Panc1 (cell line): ENCODE data around the gene SCAANT1. TPM values are rescaled to one million over a fixed set of nuclear protein-coding genes. Genes with fewer than 3 reads are reported as not detected.

Experiments used
- ATAC-seq: fragments of 200-7000 bp; cut with Tn5 transposase; 2 replicates; pipeline ENCODE4 v1.9.1; 2020; ENCODE audit warnings: mild to moderate bottlenecking, moderate library complexity
- BruUV-seq: library from RNA; stranded (reverse); fragments of 400-500 nt; replicated peaks from 2 replicates; lab custom pipeline; 2021; lab: Mats Ljungman, UMichigan
- CTCF ChIA-PET: fragments of 300-600 bp; sonication (Branson Sonifier 250); formaldehyde crosslinking; loops from one replicate; lab custom pipeline; 2022; ENCODE audit warnings: antibody characterized with exemption; lab: Charles Lee
- POLR2A ChIA-PET: fragments of 300-600 bp; sonication (Branson Sonifier 250); formaldehyde crosslinking; loops from one replicate; lab custom pipeline; 2022; ENCODE audit warnings: antibody characterized with exemption; lab: Charles Lee
- DNase-seq: peaks from one replicate; pipeline ENCODE4 v3.0.0-alpha.2; 2010; ENCODE audit warnings: low read depth, low spot score
- H3K27ac ChIP-seq: 2 replicates; pipeline ENCODE4 v1.5.1; 2011; ENCODE audit warnings: mild to moderate bottlenecking, low read length, inconsistent platforms
- H3K27me3 ChIP-seq: fragments of 200-500 bp; sonication (Bioruptor generic); 2 replicates; pipeline ENCODE4 v1.6.0; 2014; ENCODE audit warnings: low read length, inconsistent platforms; ENCODE audit not compliant: control insufficient read depth, insufficient read depth
- H3K36me3 ChIP-seq: fragments of 200-500 bp; sonication (Bioruptor generic); 2 replicates; pipeline ENCODE4 v1.5.1; 2014; ENCODE audit warnings: inconsistent platforms, mild to moderate bottlenecking, low read length, moderate library complexity; ENCODE audit not compliant: control insufficient read depth, insufficient read depth
- H3K4me1 ChIP-seq: 2 replicates; pipeline ENCODE4 v1.5.1; 2011; ENCODE audit warnings: inconsistent platforms, mild to moderate bottlenecking, low read length, moderate library complexity; ENCODE audit not compliant: control insufficient read depth, insufficient read depth
- H3K4me3 ChIP-seq, 2 experiments: 2 replicates each; pipeline ENCODE4 v1.5.1; 2011 to 2012; ENCODE audit warnings: low read depth in 2 of 2, low read length in 2 of 2, mild to moderate bottlenecking in 2 of 2, inconsistent platforms in 1 of 2, moderate library complexity in 1 of 2
- H3K9me3 ChIP-seq: fragments of 200-500 bp; sonication (Bioruptor generic); 2 replicates; pipeline ENCODE4 v1.5.1; 2014; ENCODE audit warnings: low read depth, mild to moderate bottlenecking, inconsistent platforms, low read length, moderate library complexity; ENCODE audit not compliant: control insufficient read depth, insufficient read depth
- POLR2AphosphoS5 ChIP-seq: IDR thresholded peaks from 2 replicates; pipeline ENCODE4 v1.6.1; 2012; ENCODE audit warnings: mild to moderate bottlenecking, low read depth, low read length, moderate library complexity
- SIN3A ChIP-seq: IDR thresholded peaks from 2 replicates; pipeline ENCODE4 v1.6.1; 2012; ENCODE audit warnings: low read depth, mild to moderate bottlenecking, low read length, moderate library complexity, borderline replicate concordance; ENCODE audit not compliant: insufficient read depth
- TCF7L2 ChIP-seq: IDR thresholded peaks from 2 replicates; pipeline ENCODE4 v1.6.1; 2011; ENCODE audit warnings: mild to moderate bottlenecking, low read depth, low read length, inconsistent platforms
- in situ Hi-C: cut with HindIII; loops from 2 replicates; pipeline ENCODE4 v1.10.0; 2016; ENCODE audit warnings: low sequenced_read_pairs, low pct_unique_long_range_greater_than_20kb
- intact Hi-C: fragments of 100-400 bp; cut with micrococcal nuclease; formaldehyde crosslinking; loops from one replicate; pipeline ENCODE4 v1.10.0; 2022; ENCODE audit not compliant: unreplicated experiment
- total RNA-seq: library from RNA; stranded (reverse); gene quantifications from one replicate; pipeline ENCODE4 v1.2.1, GENCODE V29; 2021; ENCODE audit not compliant: unreplicated experiment
- TF ChIP-seq, protein P1 (sequence below), 2 experiments: IDR thresholded peaks; 2 replicates each; pipeline ENCODE4 v1.6.1; 2011 to 2012; ENCODE audit warnings: low read depth in 2 of 2, control low read depth in 1 of 2, low read length in 1 of 2, mild to moderate bottlenecking in 1 of 2, moderate library complexity in 1 of 2; ENCODE audit not compliant: insufficient read depth in 1 of 2
- TF ChIP-seq, protein P2 (sequence below): fragments of 450-650 bp; IDR thresholded peaks from 2 replicates; pipeline ENCODE4 v1.5.1; 2017; ENCODE audit warnings: mild to moderate bottlenecking

SCAANT1 gene
- total RNA-seq, 1 experiment from 2014 or later, result not detected

GRCh38 chr3:63892773-63893352 is 19.3 kb downstream of the SCAANT1 start:
- ATAC-seq, result no peak
- H3K9me3 ChIP-seq, result no peaks in the 10 kb centered on the region
- no peaks in the 10 kb centered on the region for H3K4me1 ChIP-seq
- TF ChIP-seq TCF7L2, result no peak
- no peak for TF ChIP-seq POLR2AphosphoS5
- TF ChIP-seq, protein P1, sequence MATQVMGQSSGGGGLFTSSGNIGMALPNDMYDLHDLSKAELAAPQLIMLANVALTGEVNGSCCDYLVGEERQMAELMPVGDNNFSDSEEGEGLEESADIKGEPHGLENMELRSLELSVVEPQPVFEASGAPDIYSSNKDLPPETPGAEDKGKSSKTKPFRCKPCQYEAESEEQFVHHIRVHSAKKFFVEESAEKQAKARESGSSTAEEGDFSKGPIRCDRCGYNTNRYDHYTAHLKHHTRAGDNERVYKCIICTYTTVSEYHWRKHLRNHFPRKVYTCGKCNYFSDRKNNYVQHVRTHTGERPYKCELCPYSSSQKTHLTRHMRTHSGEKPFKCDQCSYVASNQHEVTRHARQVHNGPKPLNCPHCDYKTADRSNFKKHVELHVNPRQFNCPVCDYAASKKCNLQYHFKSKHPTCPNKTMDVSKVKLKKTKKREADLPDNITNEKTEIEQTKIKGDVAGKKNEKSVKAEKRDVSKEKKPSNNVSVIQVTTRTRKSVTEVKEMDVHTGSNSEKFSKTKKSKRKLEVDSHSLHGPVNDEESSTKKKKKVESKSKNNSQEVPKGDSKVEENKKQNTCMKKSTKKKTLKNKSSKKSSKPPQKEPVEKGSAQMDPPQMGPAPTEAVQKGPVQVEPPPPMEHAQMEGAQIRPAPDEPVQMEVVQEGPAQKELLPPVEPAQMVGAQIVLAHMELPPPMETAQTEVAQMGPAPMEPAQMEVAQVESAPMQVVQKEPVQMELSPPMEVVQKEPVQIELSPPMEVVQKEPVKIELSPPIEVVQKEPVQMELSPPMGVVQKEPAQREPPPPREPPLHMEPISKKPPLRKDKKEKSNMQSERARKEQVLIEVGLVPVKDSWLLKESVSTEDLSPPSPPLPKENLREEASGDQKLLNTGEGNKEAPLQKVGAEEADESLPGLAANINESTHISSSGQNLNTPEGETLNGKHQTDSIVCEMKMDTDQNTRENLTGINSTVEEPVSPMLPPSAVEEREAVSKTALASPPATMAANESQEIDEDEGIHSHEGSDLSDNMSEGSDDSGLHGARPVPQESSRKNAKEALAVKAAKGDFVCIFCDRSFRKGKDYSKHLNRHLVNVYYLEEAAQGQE (IDR thresholded peaks at IDR 0.05; ENCODE audit: insufficient read depth in 1 of 2, low read depth in 2 of 2, low read length in 1 of 2), result no peak
- TF ChIP-seq, protein P2, sequence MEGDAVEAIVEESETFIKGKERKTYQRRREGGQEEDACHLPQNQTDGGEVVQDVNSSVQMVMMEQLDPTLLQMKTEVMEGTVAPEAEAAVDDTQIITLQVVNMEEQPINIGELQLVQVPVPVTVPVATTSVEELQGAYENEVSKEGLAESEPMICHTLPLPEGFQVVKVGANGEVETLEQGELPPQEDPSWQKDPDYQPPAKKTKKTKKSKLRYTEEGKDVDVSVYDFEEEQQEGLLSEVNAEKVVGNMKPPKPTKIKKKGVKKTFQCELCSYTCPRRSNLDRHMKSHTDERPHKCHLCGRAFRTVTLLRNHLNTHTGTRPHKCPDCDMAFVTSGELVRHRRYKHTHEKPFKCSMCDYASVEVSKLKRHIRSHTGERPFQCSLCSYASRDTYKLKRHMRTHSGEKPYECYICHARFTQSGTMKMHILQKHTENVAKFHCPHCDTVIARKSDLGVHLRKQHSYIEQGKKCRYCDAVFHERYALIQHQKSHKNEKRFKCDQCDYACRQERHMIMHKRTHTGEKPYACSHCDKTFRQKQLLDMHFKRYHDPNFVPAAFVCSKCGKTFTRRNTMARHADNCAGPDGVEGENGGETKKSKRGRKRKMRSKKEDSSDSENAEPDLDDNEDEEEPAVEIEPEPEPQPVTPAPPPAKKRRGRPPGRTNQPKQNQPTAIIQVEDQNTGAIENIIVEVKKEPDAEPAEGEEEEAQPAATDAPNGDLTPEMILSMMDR, result no peak
- no peak for TF ChIP-seq SIN3A
- no TSS peak for BruUV-seq
- intact Hi-C loops, result no loop called here
- no peak for DNase-seq
- no peaks in the 10 kb centered on the region for H3K36me3 ChIP-seq
- ChIA-PET CTCF (interaction anchor here (0.8 kb wide), 1 partner anchor 1179 kb away, joined by 24 read pairs; no protein-coding TSS in a partner anchor), POLR2A (no interaction called here)
- H3K27ac ChIP-seq, result no peak overlapping the region
- no peaks in the 10 kb centered on the region for H3K27me3 ChIP-seq
- in situ Hi-C loops, result no loop called here
- H3K4me3 ChIP-seq, result no peak overlapping the region

GRCh38 chr3:63891518-63891917 is 20.7 kb downstream of the SCAANT1 start:
- ChIA-PET POLR2A (no interaction called here), CTCF (no interaction called here)
- no peaks in the 10 kb centered on the region for H3K4me1 ChIP-seq
- no TSS peak for BruUV-seq
- no peak for ATAC-seq
- H3K27me3 ChIP-seq, result no peaks in the 10 kb centered on the region
- DNase-seq, result no peak
- TF ChIP-seq TCF7L2 (no peak), SIN3A (no peak), POLR2AphosphoS5 (no peak)
- TF ChIP-seq, protein P1 (IDR thresholded peaks at IDR 0.05; ENCODE audit: insufficient read depth in 1 of 2, low read depth in 2 of 2, low read length in 1 of 2), result no peak
- TF ChIP-seq, protein P2, result no peak
- H3K27ac ChIP-seq, result no peak overlapping the region
- in situ Hi-C loops (no loop called here), intact Hi-C loops (no loop called here)
- H3K9me3 ChIP-seq, result no peaks in the 10 kb centered on the region
- no peak overlapping the region for H3K4me3 ChIP-seq
- no peaks in the 10 kb centered on the region for H3K36me3 ChIP-seq
